Fibroblast of villous mesenchyme (primary cell): Measurements from ENCODE around the gene ZNF277. TPM values are rescaled to one million over a fixed set of nuclear protein-coding genes. Genes with fewer than 3 reads are reported as not detected.

Source experiments
- DNase-seq: peaks from one replicate; pipeline ENCODE4 v3.0.0-alpha.2; 2010; ENCODE audit warnings: low read depth
- H3K4me3 ChIP-seq: 2 replicates; pipeline ENCODE4 v1.5.1; 2011; ENCODE audit warnings: low read depth, mild to moderate bottlenecking, low read length
- CTCF ChIP-seq: IDR thresholded peaks from 2 replicates; pipeline ENCODE4 v1.5.1; 2012; ENCODE audit warnings: low read depth, mild to moderate bottlenecking, low read length; ENCODE audit not compliant: insufficient read depth
- total RNA-seq: library from RNA; depleted of rRNA; stranded (reverse); fragments of >200 nt; gene quantifications from 2 replicates; pipeline ENCODE4 v1.2.3, GENCODE V29; 2012

Gene ZNF277
- total RNA-seq, 1 donor = 29.8 TPM

- TF ChIP-seq CTCF = no peak
- no peak for DNase-seq
- H3K4me3 ChIP-seq = no peak overlapping the region
Measured at GRCh38 chr7:112183266-112183665, 23.2 kb upstream of the ZNF277 start.

GRCh38 chr7:112184455-112184854 lies 22.0 kb upstream of the ZNF277 start:
- no peak for DNase-seq
- no peak overlapping the region for H3K4me3 ChIP-seq
- no peak for TF ChIP-seq CTCF

GRCh38 chr7:112185005-112185834 lies 21.3 kb upstream of the ZNF277 start:
- DNase-seq = no peak
- TF ChIP-seq CTCF = no peak
- H3K4me3 ChIP-seq = no peak overlapping the region

- no peak for DNase-seq
- no peak overlapping the region for H3K4me3 ChIP-seq
- TF ChIP-seq CTCF = no peak
Measured at GRCh38 chr7:112186300-112186699, 20.2 kb upstream of the ZNF277 start.

- TF ChIP-seq CTCF = no peak
- no peak for DNase-seq
- no peak overlapping the region for H3K4me3 ChIP-seq
Measured at GRCh38 chr7:112188257-112188656, 18.2 kb upstream of the ZNF277 start.

- no peak for TF ChIP-seq CTCF
Measured at GRCh38 chr7:112189691-112190090, 16.8 kb upstream of the ZNF277 start.

GRCh38 chr7:112190120-112190519 lies 16.4 kb upstream of the ZNF277 start:
- no peak overlapping the region for H3K4me3 ChIP-seq
- no peak for TF ChIP-seq CTCF
- no peak for DNase-seq

More at GRCh38 chr7:112189691-112190090, 16.8 kb upstream of the ZNF277 start:
- no peak overlapping the region for H3K4me3 ChIP-seq
- no peak for DNase-seq
